NT2/D1 (cell line): ENCODE data around the gene ANKMY2.

Source experiments
- SUZ12 ChIP-seq: IDR thresholded peaks from 2 replicates; pipeline ENCODE4 v1.6.1; 2011; ENCODE audit not compliant: insufficient read length, insufficient read depth; ENCODE audit errors: extremely low read depth
- YY1 ChIP-seq: IDR thresholded peaks from 2 replicates; pipeline ENCODE4 v1.6.1; 2011; ENCODE audit not compliant: insufficient read length, insufficient read depth
- ZNF274 ChIP-seq: IDR thresholded peaks from 2 replicates; pipeline ENCODE4 v1.6.1; 2011; ENCODE audit warnings: mild to moderate bottlenecking, low read depth, low read length

- no peak for TF ChIP-seq ZNF274
- no peak for TF ChIP-seq YY1
- no peak for TF ChIP-seq SUZ12
Observed at GRCh38 chr7:16590424-16590823, 55.1 kb downstream of the ANKMY2 start.
